SU-DHL-6 (cell line): Measurements from ENCODE around the gene CFAP43.

ENCODE experiments used
- CTCF ChIP-seq: fragments of 200-600 bp; sonication (generic); IDR thresholded peaks from one replicate; pipeline ENCODE4 v1.5.1; 2017; ENCODE audit warnings: antibody characterized with exemption, mild to moderate bottlenecking, low read length, moderate library complexity; ENCODE audit not compliant: insufficient read depth, poor library complexity, severe bottlenecking
- EZH2phosphoT487 ChIP-seq: fragments of 200-600 bp; sonication (generic), shearing (Covaris generic); conservative IDR thresholded peaks from 2 replicates; pipeline ENCODE4 v1.6.1; 2018; ENCODE audit warnings: mild to moderate bottlenecking, antibody characterized with exemption, low read length, moderate library complexity, mixed read lengths

- TF ChIP-seq CTCF (no peak), EZH2phosphoT487 (no peak)
These were observed 104.0 kb downstream of the CFAP43 start for GRCh38 chr10:104128214-104128613.
